ENCODE results near the gene STK39. TPM values are rescaled to one million over a fixed set of nuclear protein-coding genes. Genes with fewer than 3 reads are reported as not detected.

Gene STK39
- total RNA-seq, 1 experiment from 2014 or later, result 13.8 TPM

GRCh38 chr2:168097431-168097830 lies 150.0 kb downstream of the STK39 start:
- TF ChIP-seq CTCF (IDR thresholded peaks at IDR 0.05; ENCODE audit: unreplicated experiment), result no peak
- H3K27me3 Mint-ChIP-seq (ENCODE audit: insufficient read depth, unreplicated experiment), result no peaks in the 10 kb centered on the region
- ChIA-PET POLR2A (interaction anchor here (0.6 to 0.7 kb wide), 2 partner anchors 12 to 1541 kb away, joined by 3 read pairs; no protein-coding TSS in a partner anchor), CTCF (interaction anchor here (0.7 to 2.7 kb wide), 2 partner anchors 22 to 1066 kb away, joined by 3 to 30 read pairs; no protein-coding TSS in a partner anchor)
- H3K27ac Mint-ChIP-seq (ENCODE audit: low read depth, unreplicated experiment), result no peak overlapping the region
- H3K4me3 Mint-ChIP-seq (ENCODE audit: unreplicated experiment), result no peak overlapping the region
- peaks cover 6% of the 10 kb centered on the region for H3K4me1 Mint-ChIP-seq (ENCODE audit: insufficient read depth, unreplicated experiment)
- peaks cover 6% of the 10 kb centered on the region for H3K36me3 Mint-ChIP-seq (ENCODE audit: insufficient read depth, unreplicated experiment)
- DNase-seq (ENCODE audit: unreplicated experiment), result peak; percentile 82
- BruUV-seq (replicated peaks), result no TSS peak
- H3K9me3 Mint-ChIP-seq (ENCODE audit: unreplicated experiment), result no peaks in the 10 kb centered on the region
- intact Hi-C loops (cut with micrococcal nuclease), result no loop called here

- Mint-ChIP-seq H3K27me3 (ENCODE audit: insufficient read depth, unreplicated experiment) (no peaks in the 10 kb centered on the region), H3K4me1 (ENCODE audit: insufficient read depth, unreplicated experiment) (peaks cover 6% of the 10 kb centered on the region), H3K9me3 (ENCODE audit: unreplicated experiment) (no peaks in the 10 kb centered on the region), H3K4me3 (ENCODE audit: unreplicated experiment) (no peak overlapping the region), H3K27ac (ENCODE audit: low read depth, unreplicated experiment) (no peak overlapping the region), H3K36me3 (ENCODE audit: insufficient read depth, unreplicated experiment) (no peaks in the 10 kb centered on the region)
- DNase-seq (ENCODE audit: unreplicated experiment), result no peak
- CTCF ChIA-PET, result interaction anchor here (0.6 to 0.7 kb wide), 3 partner anchors 283 to 1576 kb away, joined by 3 to 4 read pairs (median 3); no protein-coding TSS in a partner anchor
- POLR2A ChIA-PET, result no interaction called here
- intact Hi-C loops (cut with micrococcal nuclease), result no loop called here
- no peak for TF ChIP-seq CTCF (IDR thresholded peaks at IDR 0.05; ENCODE audit: unreplicated experiment)
- BruUV-seq (replicated peaks), result no TSS peak
These were observed 151.2 kb downstream of the STK39 start for GRCh38 chr2:168096158-168096557.

- DNase-seq (ENCODE audit: unreplicated experiment), result no peak
- H3K36me3 Mint-ChIP-seq (ENCODE audit: insufficient read depth, unreplicated experiment), result no peaks in the 10 kb centered on the region
- POLR2A ChIA-PET, result interaction anchor here (0.5 kb wide), 1 partner anchor 1621 kb away, joined by 4 read pairs; no protein-coding TSS in a partner anchor
- CTCF ChIA-PET, result interaction anchor here (1.0 to 1.5 kb wide), 2 partner anchors 25 to 27 kb away, joined by 4 to 7 read pairs; no protein-coding TSS in a partner anchor
- intact Hi-C loops (cut with micrococcal nuclease), result no loop called here
- no peaks in the 10 kb centered on the region for H3K9me3 Mint-ChIP-seq (ENCODE audit: unreplicated experiment)
- no peak for TF ChIP-seq CTCF (IDR thresholded peaks at IDR 0.05; ENCODE audit: unreplicated experiment)
- no peaks in the 10 kb centered on the region for H3K4me1 Mint-ChIP-seq (ENCODE audit: insufficient read depth, unreplicated experiment)
- no peak overlapping the region for H3K4me3 Mint-ChIP-seq (ENCODE audit: unreplicated experiment)
- no TSS peak for BruUV-seq (replicated peaks)
- H3K27me3 Mint-ChIP-seq (ENCODE audit: insufficient read depth, unreplicated experiment), result no peaks in the 10 kb centered on the region
- H3K27ac Mint-ChIP-seq (ENCODE audit: low read depth, unreplicated experiment), result no peak overlapping the region
These were observed 155.4 kb downstream of the STK39 start for GRCh38 chr2:168091986-168092385.

GRCh38 chr2:168090366-168091135 lies 156.8 kb downstream of the STK39 start:
- DNase-seq (ENCODE audit: unreplicated experiment), result no peak
- TF ChIP-seq CTCF (IDR thresholded peaks at IDR 0.05; ENCODE audit: unreplicated experiment), result no peak
- no peaks in the 10 kb centered on the region for H3K36me3 Mint-ChIP-seq (ENCODE audit: insufficient read depth, unreplicated experiment)
- ChIA-PET POLR2A (no interaction called here), CTCF (interaction anchor here (0.6 kb wide), 2 partner anchors 215 to 1551 kb away, joined by 3 to 4 read pairs; no protein-coding TSS in a partner anchor)
- H3K4me3 Mint-ChIP-seq (ENCODE audit: unreplicated experiment), result no peak overlapping the region
- H3K27ac Mint-ChIP-seq (ENCODE audit: low read depth, unreplicated experiment), result no peak overlapping the region
- BruUV-seq (replicated peaks), result no TSS peak
- H3K9me3 Mint-ChIP-seq (ENCODE audit: unreplicated experiment), result no peaks in the 10 kb centered on the region
- H3K4me1 Mint-ChIP-seq (ENCODE audit: insufficient read depth, unreplicated experiment), result no peaks in the 10 kb centered on the region
- intact Hi-C loops (cut with micrococcal nuclease), result no loop called here
- H3K27me3 Mint-ChIP-seq (ENCODE audit: insufficient read depth, unreplicated experiment), result no peaks in the 10 kb centered on the region

All from MCF 10A (cell line).